HCT116 (cell line): ENCODE results near the gene FAM222B. TPM values are rescaled to one million over a fixed set of nuclear protein-coding genes. Genes with fewer than 3 reads are reported as not detected.
"Not testable (repeated sequence)": the region's sequence is repeated elsewhere in the genome, so short reads cannot be mapped to it uniquely, and the experiment has no call there.

ENCODE experiments used
- ATAC-seq: fragments of 200-7000 bp; cut with Tn5 transposase; 2 replicates; pipeline ENCODE4 v1.9.1; 2020; ENCODE audit warnings: mild to moderate bottlenecking, moderate library complexity
- BruUV-seq: library from RNA; stranded (reverse); fragments of 400-500 nt; replicated peaks from 2 replicates; lab custom pipeline; 2021; lab: Mats Ljungman, UMichigan
- CTCF ChIA-PET: fragments of 300-600 bp; sonication (Branson Sonifier 250); formaldehyde crosslinking; loops from one replicate; lab custom pipeline; 2021; ENCODE audit warnings: antibody characterized with exemption; lab: Charles Lee
- POLR2A ChIA-PET: fragments of 300-600, 350-600 bp; sonication (Branson Sonifier 250); formaldehyde crosslinking; loops from one replicate; lab custom pipeline; 2021; ENCODE audit warnings: antibody characterized with exemption; lab: Charles Lee
- RAD21 ChIA-PET, 2 experiments: fragments of 300-600 bp; sonication (Branson Sonifier 250); formaldehyde crosslinking; loops; one replicate each; lab custom pipeline; 2023; ENCODE audit warnings: low total read pairs in 2 of 2; ENCODE audit not compliant: uncharacterized antibody in 2 of 2, unreplicated experiment in 2 of 2, low non-redundant PET in 1 of 2; lab: Charles Lee
- DNase-seq: peaks from one replicate; pipeline ENCODE4 v3.0.0-alpha.2; 2010; ENCODE audit warnings: low read depth, low spot score
- H2AFZ ChIP-seq: fragments of 200-600 bp; shearing (Covaris generic), sonication (generic); 2 replicates; pipeline ENCODE4 v1.6.1; 2017; ENCODE audit warnings: low read depth, mixed run types, mixed read lengths, antibody characterized with exemption, low read length; ENCODE audit not compliant: poor library complexity, severe bottlenecking
- H3K27ac ChIP-seq: 2 replicates; pipeline ENCODE4 v1.5.1; 2012; ENCODE audit warnings: low read depth, low read length
- H3K27me3 ChIP-seq: fragments of 200-600 bp; sonication (generic); 2 replicates; pipeline ENCODE4 v1.6.1; 2016; ENCODE audit warnings: mixed run types, low read length, mixed read lengths; ENCODE audit not compliant: insufficient read depth
- H3K36me3 ChIP-seq, 2 experiments: fragments of 200-500 bp in 1 of 2; fragments of 200-600 bp in 1 of 2; sonication (Bioruptor generic) in 1 of 2; sonication (generic) in 1 of 2; 2 replicates each; pipeline versions ENCODE4 v1.5.1 to v1.6.1; 2014 to 2016; ENCODE audit warnings: low read length in 2 of 2, inconsistent platforms in 1 of 2, mixed read lengths in 1 of 2, mixed run types in 1 of 2; ENCODE audit not compliant: insufficient read depth in 2 of 2, control insufficient read depth in 1 of 2
- H3K4me1 ChIP-seq, 2 experiments: fragments of 200-600 bp in 1 of 2; sonication (generic) in 1 of 2; 2 replicates each; pipeline versions ENCODE4 v1.5.1 to v1.6.1; 2012 to 2017; ENCODE audit warnings: low read length in 2 of 2, inconsistent platforms in 1 of 2, mild to moderate bottlenecking in 1 of 2, mixed read lengths in 1 of 2, mixed run types in 1 of 2, moderate library complexity in 1 of 2; ENCODE audit not compliant: insufficient read depth in 2 of 2, control insufficient read depth in 1 of 2
- H3K4me2 ChIP-seq: fragments of 200-600 bp; sonication (generic); 2 replicates; pipeline ENCODE4 v1.6.1; 2017; ENCODE audit warnings: mixed run types, low read length, mixed read lengths
- H3K4me3 ChIP-seq, 2 experiments: fragments of 200-600 bp in 1 of 2; sonication (generic) in 1 of 2; replicated peaks in 1 of 2; 2 replicates each; pipeline ENCODE4 v1.5.1; 2011 to 2016; ENCODE audit warnings: low read length in 2 of 2, control low read depth in 1 of 2, low read depth in 1 of 2, mild to moderate bottlenecking in 1 of 2, mixed read lengths in 1 of 2, mixed run types in 1 of 2
- H3K79me2 ChIP-seq: fragments of 200-600 bp; sonication (generic); 2 replicates; pipeline ENCODE4 v1.6.1; 2017; ENCODE audit warnings: mild to moderate bottlenecking, mixed run types, low read length, moderate library complexity, mixed read lengths; ENCODE audit not compliant: insufficient read depth
- H3K9ac ChIP-seq: fragments of 200-600 bp; sonication (generic); 2 replicates; pipeline ENCODE4 v1.6.1; 2016; ENCODE audit warnings: low read length, mixed read lengths
- H3K9me2 ChIP-seq: fragments of 200-600 bp; sonication (generic), shearing (Covaris generic); 2 replicates; pipeline ENCODE4 v1.6.1; 2017; ENCODE audit warnings: mixed run types, mild to moderate bottlenecking, moderate library complexity; ENCODE audit not compliant: insufficient read depth
- H3K9me3 ChIP-seq, 2 experiments: fragments of 200-500 bp in 1 of 2; fragments of 200-600 bp in 1 of 2; sonication (Bioruptor generic) in 1 of 2; sonication (generic) in 1 of 2; 2 replicates each; pipeline ENCODE4 v1.6.1; 2014 to 2017; ENCODE audit warnings: low read length in 2 of 2, mixed read lengths in 2 of 2, inconsistent platforms in 1 of 2, low read depth in 1 of 2, mild to moderate bottlenecking in 1 of 2, mixed run types in 1 of 2, moderate library complexity in 1 of 2; ENCODE audit not compliant: control insufficient read depth in 1 of 2, insufficient read depth in 1 of 2
- H4K20me1 ChIP-seq: fragments of 200-600 bp; sonication (generic), shearing (Covaris generic); 2 replicates; pipeline ENCODE4 v1.6.1; 2017; ENCODE audit warnings: mixed run types, mild to moderate bottlenecking, moderate library complexity; ENCODE audit not compliant: insufficient read depth
- CEBPB ChIP-seq: IDR thresholded peaks from 2 replicates; pipeline ENCODE4 v1.6.1; 2012; ENCODE audit warnings: low read depth
- EZH2phosphoT487 ChIP-seq: fragments of 200-600 bp; IDR thresholded peaks from 2 replicates; pipeline ENCODE4 v1.6.1; 2018; ENCODE audit warnings: antibody characterized with exemption, borderline replicate concordance
- POLR2A ChIP-seq: IDR thresholded peaks from 2 replicates; pipeline ENCODE4 v1.7.0; 2011; ENCODE audit warnings: borderline replicate concordance; ENCODE audit not compliant: insufficient read depth, insufficient read length; ENCODE audit errors: extremely low read depth
- SRF ChIP-seq: IDR thresholded peaks from 2 replicates; pipeline ENCODE4 v1.6.1; 2012; ENCODE audit warnings: low read depth
- TCF7L2 ChIP-seq: IDR thresholded peaks from 2 replicates; pipeline ENCODE4 v1.7.0; 2011; ENCODE audit warnings: borderline replicate concordance, inconsistent platforms; ENCODE audit not compliant: insufficient read depth, insufficient read length; ENCODE audit errors: extremely low read depth
- YY1 ChIP-seq: IDR thresholded peaks from 2 replicates; pipeline ENCODE4 v1.6.1; 2011; ENCODE audit warnings: low read length, low read depth, moderate library complexity, mild to moderate bottlenecking; ENCODE audit not compliant: insufficient replicate concordance; ENCODE audit errors: extremely low read depth
- ZNF274 ChIP-seq: fragments of 200-500 bp; sonication (Bioruptor generic); IDR thresholded peaks from 2 replicates; pipeline ENCODE4 v1.6.1; 2014; ENCODE audit warnings: mild to moderate bottlenecking, low read depth, low read length, inconsistent platforms
- intact Hi-C: fragments of 100-400 bp; cut with micrococcal nuclease; formaldehyde crosslinking; loops from 2 replicates; pipeline ENCODE4 v1.10.0; 2022
- total RNA-seq: library from RNA; stranded (reverse); gene quantifications from one replicate; pipeline ENCODE4 v1.2.1, GENCODE V29; 2021; ENCODE audit not compliant: unreplicated experiment
- TF ChIP-seq, protein P1 (sequence below): IDR thresholded peaks from 2 replicates; pipeline ENCODE4 v1.6.1; 2011; ENCODE audit warnings: mild to moderate bottlenecking, low read length, moderate library complexity; ENCODE audit not compliant: insufficient replicate concordance; ENCODE audit errors: extremely low read depth

The FAM222B gene
- total RNA-seq, 1 experiment from 2014 or later = 22.7 TPM

DNA sequence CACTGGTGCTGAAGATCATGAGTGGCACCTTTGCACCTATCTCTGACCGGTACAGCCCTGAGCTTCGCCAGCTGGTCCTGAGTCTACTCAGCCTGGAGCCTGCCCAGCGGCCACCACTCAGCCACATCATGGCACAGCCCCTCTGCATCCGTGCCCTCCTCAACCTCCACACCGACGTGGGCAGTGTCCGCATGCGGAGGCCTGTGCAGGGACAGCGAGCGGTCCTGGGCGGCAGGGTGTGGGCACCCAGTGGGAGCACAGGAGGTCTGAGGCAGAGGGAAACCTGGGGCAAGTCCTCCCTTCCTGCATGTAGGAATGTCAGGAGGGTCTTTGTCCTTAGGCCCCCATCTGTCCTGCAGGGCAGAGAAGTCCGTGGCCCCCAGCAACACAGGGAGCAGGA lies 105.3 kb downstream of the FAM222B start (continued):
- TF ChIP-seq, protein P1, sequence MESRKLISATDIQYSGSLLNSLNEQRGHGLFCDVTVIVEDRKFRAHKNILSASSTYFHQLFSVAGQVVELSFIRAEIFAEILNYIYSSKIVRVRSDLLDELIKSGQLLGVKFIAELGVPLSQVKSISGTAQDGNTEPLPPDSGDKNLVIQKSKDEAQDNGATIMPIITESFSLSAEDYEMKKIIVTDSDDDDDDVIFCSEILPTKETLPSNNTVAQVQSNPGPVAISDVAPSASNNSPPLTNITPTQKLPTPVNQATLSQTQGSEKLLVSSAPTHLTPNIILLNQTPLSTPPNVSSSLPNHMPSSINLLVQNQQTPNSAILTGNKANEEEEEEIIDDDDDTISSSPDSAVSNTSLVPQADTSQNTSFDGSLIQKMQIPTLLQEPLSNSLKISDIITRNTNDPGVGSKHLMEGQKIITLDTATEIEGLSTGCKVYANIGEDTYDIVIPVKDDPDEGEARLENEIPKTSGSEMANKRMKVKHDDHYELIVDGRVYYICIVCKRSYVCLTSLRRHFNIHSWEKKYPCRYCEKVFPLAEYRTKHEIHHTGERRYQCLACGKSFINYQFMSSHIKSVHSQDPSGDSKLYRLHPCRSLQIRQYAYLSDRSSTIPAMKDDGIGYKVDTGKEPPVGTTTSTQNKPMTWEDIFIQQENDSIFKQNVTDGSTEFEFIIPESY = no peak
- TF ChIP-seq SRF (no peak), ZNF274 (no peak), CEBPB (no peak), EZH2phosphoT487 (no peak), TCF7L2 (no peak), POLR2A (no peak), YY1 (no peak)

DNA sequence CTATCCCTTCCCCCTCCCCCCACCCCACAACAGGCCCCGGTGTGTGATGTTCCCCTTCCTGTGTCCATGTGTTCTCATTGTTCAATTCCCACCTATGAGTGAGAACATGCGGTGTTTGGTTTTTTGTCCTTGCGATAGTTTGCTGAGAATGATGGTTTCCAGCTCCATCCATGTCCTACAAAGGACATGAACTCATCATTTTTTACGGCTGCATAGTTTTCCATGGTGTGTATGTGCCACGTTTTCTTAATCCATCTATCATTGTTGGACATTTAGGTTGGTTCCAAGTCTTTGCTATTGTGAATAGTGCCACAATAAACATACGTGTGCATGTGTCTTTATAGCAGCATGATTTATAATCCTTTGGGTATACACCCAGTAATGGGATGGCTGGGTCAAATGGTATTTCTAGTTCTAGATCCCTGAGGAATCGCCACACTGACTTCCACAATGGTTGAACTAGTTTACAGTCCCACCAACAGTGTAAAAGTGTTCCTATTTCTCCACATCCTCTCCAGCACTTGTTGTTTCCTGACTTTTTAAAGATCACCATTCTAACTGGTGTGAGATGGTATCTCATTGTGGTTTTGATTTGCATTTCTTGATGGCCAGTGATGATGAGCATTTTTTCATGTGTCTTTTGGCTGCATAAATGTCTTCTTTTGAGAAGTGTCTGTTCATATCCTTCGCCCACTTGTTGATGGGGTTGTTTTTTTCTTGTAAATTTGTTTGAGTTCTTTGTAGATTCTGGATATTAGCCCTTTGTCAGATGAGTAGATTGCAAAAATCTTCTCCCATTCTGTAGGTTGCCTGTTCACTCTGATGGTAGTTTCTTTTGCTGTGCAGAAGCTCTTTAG lies 106.4 kb downstream of the FAM222B start:
- H2AFZ ChIP-seq, BruUV-seq, DNase-seq, H3K9me2 ChIP-seq, H3K36me3 ChIP-seq, ATAC-seq, H3K4me2 ChIP-seq, H3K27me3 ChIP-seq, H3K79me2 ChIP-seq, H3K27ac ChIP-seq, intact Hi-C loops, H4K20me1 ChIP-seq, H3K4me3 ChIP-seq, H3K9me3 ChIP-seq, H3K9ac ChIP-seq: not testable (repeated sequence)
- ChIA-PET CTCF (interaction anchor here (1.0 to 1.2 kb wide), 2 partner anchors 14 to 27 kb away, joined by 5 read pairs; no protein-coding TSS in a partner anchor), POLR2A (interaction anchor here (1.1 to 1.4 kb wide), 2 partner anchors 7 to 16 kb away, joined by 4 to 6 read pairs; partner anchors contain the start of gene RPL23A), RAD21 (interaction anchor here in 1 of 2 experiments (1.2 kb wide), 1 partner anchor 9 kb away, joined by 3 read pairs; no protein-coding TSS in a partner anchor)
- peaks cover 14 to 19% of the 10 kb centered on the region in 2 experiments for H3K4me1 ChIP-seq
